GM19043 (cell line): ENCODE measurements around the gene ZNF25.
A peak's percentile ranks its signal among the peaks of the same experiment; 100 is the strongest.
"Not testable (repeated sequence)": the region's sequence is repeated elsewhere in the genome, so short reads cannot be mapped to it uniquely, and the experiment has no call there.

Source experiments
- ATAC-seq: cut with Tn5 transposase; IDR thresholded peaks from one replicate; pipeline ENCODE4 v1.9.1; 2021; ENCODE audit warnings: low read depth; ENCODE audit not compliant: unreplicated experiment

Gene ZNF25

GRCh38 chr10:37976091-37976879 lies at the start of gene ZNF25:
Gene ZNF25 (minus strand): TSS chr10:37976647. CDS start chr10:37971722, 4,925 bp downstream.
- peak; percentile 91 for ATAC-seq

GRCh38 chr10:38025283-38025682 lies 48.8 kb upstream of the ZNF25 start:
- peak; percentile 90 for ATAC-seq

GRCh38 chr10:38019124-38019523 lies 42.7 kb upstream of the ZNF25 start:
- ATAC-seq = not testable (repeated sequence)

DNA sequence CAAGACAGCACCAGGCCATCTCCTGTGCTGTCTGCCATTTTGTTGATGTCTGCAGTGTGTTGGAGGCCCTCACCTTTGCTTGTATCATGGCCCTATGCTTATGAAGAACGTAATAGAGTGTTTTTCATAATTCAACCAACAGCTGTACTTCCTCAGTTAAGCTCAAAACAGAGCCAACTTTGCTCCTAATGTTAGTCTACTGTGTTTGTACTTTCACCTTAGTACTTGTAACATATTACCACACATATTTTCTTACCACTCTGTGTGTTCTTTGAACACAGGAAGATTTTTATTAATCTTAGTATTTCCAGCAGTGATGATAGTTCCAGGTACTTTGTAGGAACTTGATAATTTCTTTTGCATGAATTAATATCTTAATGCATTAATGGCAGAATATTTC lies 39.9 kb upstream of the ZNF25 start:
- ATAC-seq = no peak

GRCh38 chr10:38010119-38010903 lies 33.9 kb upstream of the ZNF25 start, which contains the start of gene ZNF33A:
Gene ZNF33A (plus strand): TSS chr10:38010675. CDS start chr10:38012342, 1,667 bp downstream.
- peak; percentile 84 for ATAC-seq

DNA sequence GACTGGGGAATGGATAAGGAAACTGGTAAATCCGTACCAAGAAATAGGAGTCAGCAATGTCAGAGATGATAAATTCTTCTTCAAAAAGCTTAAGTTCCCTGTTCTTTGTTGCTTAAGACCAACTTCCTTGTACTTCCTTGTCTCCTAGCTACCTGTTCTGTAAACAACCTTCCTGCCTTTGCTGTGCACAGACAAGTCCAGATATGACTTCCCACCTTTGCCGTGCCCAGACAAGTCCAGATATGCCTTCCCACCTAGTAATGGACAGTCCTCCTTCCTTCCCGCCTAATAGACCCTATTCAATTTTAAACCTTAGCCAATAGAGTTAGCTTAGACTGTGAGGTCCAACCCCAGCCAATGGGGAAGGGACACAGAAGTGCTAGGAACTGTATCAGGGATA lies 31.5 kb upstream of the ZNF25 start:
- no peak for ATAC-seq

DNA sequence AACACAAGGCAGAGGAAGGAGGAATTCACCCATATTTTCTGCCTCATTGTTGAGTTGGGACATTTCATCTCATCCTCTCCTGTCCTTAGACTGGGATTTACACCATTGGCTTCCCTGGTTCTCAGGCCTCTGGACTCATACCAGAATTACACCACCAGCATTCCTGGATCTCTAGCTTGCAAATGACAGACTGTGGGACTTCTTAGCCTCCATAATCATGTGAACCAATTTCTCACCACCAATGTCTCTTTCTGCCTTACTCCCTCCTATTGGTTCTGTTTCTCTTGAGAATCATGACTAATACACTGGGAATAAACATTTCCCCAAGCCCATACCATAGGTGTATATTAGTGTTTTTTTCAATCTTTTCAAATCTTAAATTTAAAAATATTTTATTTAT lies 31.1 kb upstream of the ZNF25 start:
- no peak for ATAC-seq

GRCh38 chr10:38003588-38003987 lies 27.1 kb upstream of the ZNF25 start:
- no peak for ATAC-seq

- ATAC-seq = no peak
Measured at GRCh38 chr10:38003026-38003425, 26.6 kb upstream of the ZNF25 start.

- not testable (repeated sequence) for ATAC-seq
Measured at GRCh38 chr10:38000474-38000873, 24.0 kb upstream of the ZNF25 start.

DNA sequence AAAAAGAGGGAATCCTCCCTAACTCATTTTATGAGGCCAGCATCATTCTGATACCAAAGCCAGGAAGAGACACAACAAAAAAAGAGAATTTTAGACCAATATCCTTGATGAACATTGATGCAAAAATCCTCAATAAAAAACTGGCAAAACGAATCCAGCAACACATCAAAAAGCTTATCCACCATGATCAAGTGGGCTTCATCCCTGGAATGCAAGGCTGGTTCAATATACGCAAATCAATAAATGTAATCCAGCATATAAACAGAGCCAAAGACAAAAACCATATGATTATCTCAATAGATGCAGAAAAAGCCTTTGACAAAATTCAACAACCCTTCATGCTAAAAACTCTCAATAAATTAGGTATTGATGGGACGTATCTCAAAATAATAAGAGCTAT lies 22.5 kb upstream of the ZNF25 start:
- not testable (repeated sequence) for ATAC-seq

DNA sequence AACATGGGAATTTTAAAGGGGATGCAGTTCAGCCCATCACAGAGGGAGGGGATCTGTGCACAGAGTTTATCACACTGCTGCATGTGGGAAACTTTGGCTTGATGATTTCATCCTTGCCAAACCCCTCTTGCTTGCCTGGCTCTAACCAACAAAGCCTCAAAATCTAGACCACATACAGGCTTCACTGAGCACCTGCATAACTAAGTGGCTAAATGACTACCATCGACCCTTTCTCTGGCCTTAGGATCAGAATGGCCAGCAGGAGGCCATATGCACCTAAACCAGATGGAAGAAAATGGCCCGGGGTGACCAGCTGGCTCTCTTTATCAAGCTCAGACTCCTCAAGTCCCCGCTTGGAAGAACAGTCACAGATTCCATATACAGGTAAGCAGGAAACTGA lies 15.6 kb upstream of the ZNF25 start:
- no peak for ATAC-seq

DNA sequence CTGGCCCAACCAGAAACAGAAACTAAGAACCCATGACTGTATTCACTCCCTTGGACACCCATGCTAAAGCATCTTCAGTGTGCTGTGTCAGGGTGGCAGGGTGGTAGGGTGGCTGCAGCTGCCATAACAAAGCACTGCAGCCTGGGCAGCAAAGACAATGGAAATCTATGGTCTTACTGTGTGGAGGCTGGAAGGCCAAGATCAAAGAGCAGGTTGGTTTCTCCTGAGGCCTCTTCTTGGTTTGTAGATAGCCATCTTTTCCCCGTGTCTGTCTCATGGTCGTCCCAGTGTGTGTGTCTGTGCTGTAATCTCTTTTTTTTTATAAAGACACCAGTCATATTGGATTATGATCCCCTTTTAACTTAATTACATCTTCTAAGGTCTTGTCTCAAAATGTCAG lies 15.2 kb upstream of the ZNF25 start:
- no peak for ATAC-seq

DNA sequence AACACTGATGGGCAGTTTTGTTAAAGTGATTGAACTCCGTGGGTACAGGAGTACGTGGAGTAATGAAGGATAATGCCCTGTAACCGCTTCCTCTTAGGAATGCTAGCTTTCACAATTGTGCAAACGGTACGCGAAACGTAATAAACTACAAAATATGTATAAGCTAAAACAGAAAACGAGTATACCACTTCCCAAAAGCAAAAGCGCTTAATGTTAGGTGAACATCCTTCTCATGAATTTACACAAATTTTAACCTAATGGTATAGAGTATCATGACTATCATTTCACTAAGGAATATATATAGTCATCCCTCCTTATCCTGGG lies 395 bp upstream of the ZNF25 start:
- ATAC-seq = no peak

DNA sequence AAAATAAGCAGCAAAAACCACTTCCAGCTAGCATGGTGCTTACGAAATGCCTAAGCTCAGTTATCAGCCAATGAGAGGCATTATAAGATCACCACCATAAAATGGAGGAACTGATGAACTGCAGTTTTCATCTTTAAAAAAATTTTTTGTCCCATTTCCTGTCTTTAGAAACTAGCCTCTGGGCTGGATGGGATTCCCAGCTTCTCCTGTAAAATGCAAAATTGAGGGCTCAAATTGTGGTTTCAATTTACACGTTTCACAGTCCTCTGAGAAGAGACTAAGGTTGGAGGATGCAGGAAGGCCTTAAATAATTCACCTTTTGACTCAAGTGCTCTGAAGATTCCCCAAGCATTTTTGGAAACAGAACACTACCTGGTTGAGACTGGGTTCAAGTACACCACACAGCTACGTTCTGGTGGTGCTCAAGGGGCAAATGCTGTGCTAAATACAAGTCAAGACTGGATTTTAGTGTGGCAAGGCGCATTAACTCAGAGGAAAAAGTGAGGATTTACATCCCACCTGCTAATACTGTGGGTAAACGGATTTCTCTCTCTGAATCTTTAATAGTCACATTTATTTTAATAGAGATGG lies 951 bp downstream of the ZNF25 start:
- ATAC-seq = no peak

DNA sequence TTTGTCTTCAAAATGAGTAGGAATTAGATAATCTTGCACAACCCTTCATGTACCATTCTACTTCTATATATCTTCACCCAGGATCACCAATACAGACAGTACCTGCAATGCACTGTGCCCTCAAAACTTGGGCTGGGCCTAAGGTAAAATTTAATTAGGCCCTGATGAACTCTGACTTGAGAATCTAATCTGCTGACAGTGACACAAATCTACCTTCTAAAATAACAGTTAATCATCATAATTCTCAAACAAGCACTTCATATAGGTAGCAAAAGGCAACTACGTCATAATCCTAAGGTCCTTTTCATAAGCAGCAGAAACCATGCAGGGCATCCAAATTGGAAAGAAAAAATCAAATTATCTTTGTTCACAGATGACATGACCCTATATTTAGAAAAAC lies 4.1 kb downstream of the ZNF25 start:
- ATAC-seq = no peak

DNA sequence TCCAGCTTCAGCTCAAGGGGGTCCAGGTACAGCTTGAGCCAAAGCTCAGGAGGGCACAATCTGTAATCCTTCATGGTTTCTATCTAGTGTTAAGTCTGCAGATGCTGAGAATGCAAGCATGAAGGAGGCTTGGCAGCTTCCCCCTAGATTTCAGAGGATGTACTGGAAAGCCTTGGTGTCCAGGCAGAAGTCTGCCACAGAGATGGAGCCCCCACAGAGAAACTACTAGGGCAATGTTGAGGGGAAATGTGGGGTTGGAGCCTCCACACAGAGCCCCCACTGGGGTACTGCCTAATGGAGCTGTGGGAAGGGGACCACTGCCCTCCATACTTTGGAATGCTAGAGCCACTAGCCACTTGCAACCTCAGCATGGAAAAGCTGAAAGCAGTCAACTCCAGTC lies 11.4 kb downstream of the ZNF25 start:
- ATAC-seq = no peak

DNA sequence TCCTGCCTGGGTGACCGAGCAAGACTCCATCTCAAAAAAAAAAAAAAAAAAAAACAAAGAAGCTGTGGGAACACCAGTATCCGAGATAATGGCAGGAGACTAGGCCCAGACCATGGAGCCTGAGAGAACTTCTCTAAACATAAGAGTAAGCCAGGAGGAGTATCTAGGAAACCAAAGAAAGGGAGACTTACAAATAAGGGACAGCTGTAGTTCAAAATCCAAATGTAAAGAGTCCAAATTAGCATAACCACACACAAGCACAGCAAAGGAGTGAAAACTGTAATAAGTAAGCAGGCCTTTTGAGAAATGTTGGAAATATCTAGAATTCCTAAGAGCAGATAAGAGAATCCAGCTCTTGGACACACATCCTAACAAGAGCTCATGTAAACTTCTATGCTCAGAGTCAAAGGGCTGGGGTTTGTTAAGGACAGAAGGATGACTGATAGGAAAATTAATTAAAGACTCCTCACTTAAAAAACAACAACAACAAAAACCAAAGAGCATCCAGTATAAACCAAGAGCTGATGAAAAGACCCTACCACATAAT lies 15.8 kb downstream of the ZNF25 start:
- no peak for ATAC-seq

GRCh38 chr10:37957841-37958240 lies 18.6 kb downstream of the ZNF25 start:
- ATAC-seq = no peak

- ATAC-seq = no peak
Measured at GRCh38 chr10:37952926-37953325, 23.5 kb downstream of the ZNF25 start.

DNA sequence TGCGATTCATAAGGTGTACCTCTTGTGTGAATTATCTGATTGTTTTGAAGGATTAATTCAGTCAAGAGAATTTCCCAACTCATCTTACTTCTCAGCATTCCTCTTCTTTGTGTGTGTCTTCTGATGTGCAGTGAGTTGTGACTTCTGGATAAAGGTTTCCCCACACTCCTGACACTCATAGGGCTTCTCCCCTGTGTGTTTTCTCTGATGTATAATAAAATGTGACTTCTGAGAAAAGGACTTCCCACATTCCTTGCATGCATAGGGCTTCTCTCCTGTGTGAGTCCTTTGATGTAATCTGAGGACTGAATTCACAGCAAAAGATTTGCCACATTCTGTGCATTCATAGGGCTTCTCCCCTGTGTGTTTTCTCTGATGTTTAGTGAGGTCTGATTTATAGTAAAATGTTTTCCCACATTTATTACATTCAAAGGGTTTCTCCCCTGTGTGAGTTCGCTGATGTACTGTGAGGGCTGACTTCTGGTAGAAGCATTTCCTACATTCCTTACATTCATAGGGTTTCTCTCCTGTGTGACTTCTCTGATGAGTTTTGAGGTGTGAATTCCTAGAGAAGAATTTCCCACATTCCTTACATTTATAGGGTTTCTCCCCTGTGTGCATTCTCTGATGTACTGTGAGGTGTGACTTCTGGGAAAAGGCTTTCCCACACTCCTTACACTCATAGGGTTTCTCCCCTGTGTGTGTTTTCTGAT lies 24.2 kb downstream of the ZNF25 start:
- ATAC-seq = no peak
